HEK293 (cell line): Measurements from ENCODE around the gene COL6A6.

Experiments used
- SCRT1 ChIP-seq: fragments of 450-650 bp; formaldehyde crosslinking; IDR thresholded peaks from 2 replicates; pipeline ENCODE4 v1.5.1; 2016; ENCODE audit warnings: missing biosample characterization, missing genetic modification characterization, borderline replicate concordance
- ZNF677 ChIP-seq: fragments of 450-650 bp; IDR thresholded peaks from 2 replicates; pipeline ENCODE4 v1.5.0; 2018; ENCODE audit warnings: missing biosample characterization, mild to moderate bottlenecking, missing genetic modification characterization, moderate library complexity

DNA sequence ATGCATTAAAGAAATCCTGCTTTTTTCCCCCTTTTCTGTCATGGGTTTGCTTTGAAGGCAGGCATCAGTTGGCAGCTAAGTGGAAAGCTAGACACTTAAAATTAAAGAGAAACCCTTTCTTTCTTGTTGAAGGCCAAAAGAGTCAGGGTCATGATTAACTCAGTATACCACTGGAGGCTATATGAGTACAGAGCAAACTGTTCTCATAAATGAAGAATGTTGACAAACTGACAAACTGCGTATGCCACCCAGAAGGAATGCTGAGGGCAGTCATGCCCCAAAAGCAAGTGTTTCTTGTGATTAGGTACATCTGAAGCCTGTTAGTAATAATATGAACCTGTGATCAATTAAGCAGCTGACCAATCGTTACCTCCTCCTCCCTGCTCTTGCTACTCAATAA is 43.6 kb upstream of the COL6A6 start:
- TF ChIP-seq ZNF677: no peak
- TF ChIP-seq SCRT1: no peak
